ENCODE measurements around the gene HAAO. TPM values are rescaled to one million over a fixed set of nuclear protein-coding genes. Genes with fewer than 3 reads are reported as not detected.

The HAAO gene
- total and polyA plus RNA-seq, 2 experiments from 2014 or later = 2.6 to 3.2 TPM

DNA sequence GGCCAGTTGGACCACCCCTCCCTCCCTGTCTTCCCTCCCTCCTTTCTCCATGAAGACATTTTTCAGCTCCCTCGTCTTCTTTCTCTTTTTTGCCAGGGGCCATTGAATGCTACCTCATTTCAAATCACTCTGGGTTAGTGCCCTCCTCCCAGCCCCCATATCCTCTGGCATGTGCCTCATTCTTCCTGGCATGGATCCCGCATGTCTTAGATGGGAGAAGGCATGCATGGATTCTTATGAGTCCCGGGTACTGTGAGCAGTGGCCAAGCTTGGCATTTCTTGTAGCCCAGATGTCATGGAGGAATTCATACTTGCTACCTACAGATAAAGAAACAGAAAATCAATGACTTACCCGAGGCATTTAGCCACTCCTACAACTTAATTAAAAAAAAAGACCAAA lies 9.0 kb upstream of the HAAO start:
- H3K4me2 ChIP-seq = no peak overlapping the region
- Mint-ChIP-seq H3K36me3 (ENCODE audit: low read depth) (no peaks in the 10 kb centered on the region; the same call in 2 of the 3 replicates), H3K9me3 (no peaks in the 10 kb centered on the region), H3K4me1 (peaks cover 5% of the 10 kb centered on the region), H3K27ac (no peak overlapping the region; the same call in 1 of the 2 replicates), H3K4me3 (no peak overlapping the region), H3K27me3 (ENCODE audit: insufficient read depth, low read depth, poor library complexity) (peaks cover 1% of the 10 kb centered on the region)
- H3F3A ChIP-seq (replicated peaks; ENCODE audit: low read depth) = no peaks in the 10 kb centered on the region
- ATAC-seq (no peak), DNase-seq (ENCODE audit: low spot score) (no peak)
- H3K27me3 ChIP-seq (ENCODE audit: insufficient read depth) = no peaks in the 10 kb centered on the region
- H3K4me1 ChIP-seq (ENCODE audit: insufficient read depth) = peaks cover 5% of the 10 kb centered on the region; the same call in 1 of the 2 replicates
- no peaks in the 10 kb centered on the region for H4K20me1 ChIP-seq (replicated peaks; ENCODE audit: insufficient read depth)
- H3K79me2 ChIP-seq (replicated peaks; ENCODE audit: insufficient read depth) = no peaks in the 10 kb centered on the region
- H3K36me3 ChIP-seq (ENCODE audit: insufficient read depth) = no peaks in the 10 kb centered on the region
- no peak overlapping the region for H3K4me3 ChIP-seq
- no peak overlapping the region for H3K27ac ChIP-seq (ENCODE audit: low read depth)
- H2AFZ ChIP-seq = no peak overlapping the region
- TF ChIP-seq EZH2phosphoT487 (IDR thresholded peaks at IDR 0.05; ENCODE audit: unreplicated experiment) (no peak), CREB1 (CRISPR knock-in tag; IDR thresholded peaks at IDR 0.05; ENCODE audit: low read depth) (no peak), ZNF114 (CRISPR knock-in tag; IDR thresholded peaks at IDR 0.05) (no peak), ZNF331 (CRISPR knock-in tag; IDR thresholded peaks at IDR 0.05; ENCODE audit: low read depth) (no peak), EZH2 (IDR thresholded peaks at IDR 0.05; ENCODE audit: low read depth, unreplicated experiment) (no peak), STAT1 (IDR thresholded peaks at IDR 0.05; ENCODE audit: unreplicated experiment) (no peak), POLR2AphosphoS5 (IDR thresholded peaks at IDR 0.05; ENCODE audit: low read depth) (no peak), NANOG (IDR thresholded peaks at IDR 0.05; ENCODE audit: borderline replicate concordance) (no peak), JUNB (IDR thresholded peaks at IDR 0.05; ENCODE audit: unreplicated experiment) (no peak)
- TF ChIP-seq, protein P1, sequence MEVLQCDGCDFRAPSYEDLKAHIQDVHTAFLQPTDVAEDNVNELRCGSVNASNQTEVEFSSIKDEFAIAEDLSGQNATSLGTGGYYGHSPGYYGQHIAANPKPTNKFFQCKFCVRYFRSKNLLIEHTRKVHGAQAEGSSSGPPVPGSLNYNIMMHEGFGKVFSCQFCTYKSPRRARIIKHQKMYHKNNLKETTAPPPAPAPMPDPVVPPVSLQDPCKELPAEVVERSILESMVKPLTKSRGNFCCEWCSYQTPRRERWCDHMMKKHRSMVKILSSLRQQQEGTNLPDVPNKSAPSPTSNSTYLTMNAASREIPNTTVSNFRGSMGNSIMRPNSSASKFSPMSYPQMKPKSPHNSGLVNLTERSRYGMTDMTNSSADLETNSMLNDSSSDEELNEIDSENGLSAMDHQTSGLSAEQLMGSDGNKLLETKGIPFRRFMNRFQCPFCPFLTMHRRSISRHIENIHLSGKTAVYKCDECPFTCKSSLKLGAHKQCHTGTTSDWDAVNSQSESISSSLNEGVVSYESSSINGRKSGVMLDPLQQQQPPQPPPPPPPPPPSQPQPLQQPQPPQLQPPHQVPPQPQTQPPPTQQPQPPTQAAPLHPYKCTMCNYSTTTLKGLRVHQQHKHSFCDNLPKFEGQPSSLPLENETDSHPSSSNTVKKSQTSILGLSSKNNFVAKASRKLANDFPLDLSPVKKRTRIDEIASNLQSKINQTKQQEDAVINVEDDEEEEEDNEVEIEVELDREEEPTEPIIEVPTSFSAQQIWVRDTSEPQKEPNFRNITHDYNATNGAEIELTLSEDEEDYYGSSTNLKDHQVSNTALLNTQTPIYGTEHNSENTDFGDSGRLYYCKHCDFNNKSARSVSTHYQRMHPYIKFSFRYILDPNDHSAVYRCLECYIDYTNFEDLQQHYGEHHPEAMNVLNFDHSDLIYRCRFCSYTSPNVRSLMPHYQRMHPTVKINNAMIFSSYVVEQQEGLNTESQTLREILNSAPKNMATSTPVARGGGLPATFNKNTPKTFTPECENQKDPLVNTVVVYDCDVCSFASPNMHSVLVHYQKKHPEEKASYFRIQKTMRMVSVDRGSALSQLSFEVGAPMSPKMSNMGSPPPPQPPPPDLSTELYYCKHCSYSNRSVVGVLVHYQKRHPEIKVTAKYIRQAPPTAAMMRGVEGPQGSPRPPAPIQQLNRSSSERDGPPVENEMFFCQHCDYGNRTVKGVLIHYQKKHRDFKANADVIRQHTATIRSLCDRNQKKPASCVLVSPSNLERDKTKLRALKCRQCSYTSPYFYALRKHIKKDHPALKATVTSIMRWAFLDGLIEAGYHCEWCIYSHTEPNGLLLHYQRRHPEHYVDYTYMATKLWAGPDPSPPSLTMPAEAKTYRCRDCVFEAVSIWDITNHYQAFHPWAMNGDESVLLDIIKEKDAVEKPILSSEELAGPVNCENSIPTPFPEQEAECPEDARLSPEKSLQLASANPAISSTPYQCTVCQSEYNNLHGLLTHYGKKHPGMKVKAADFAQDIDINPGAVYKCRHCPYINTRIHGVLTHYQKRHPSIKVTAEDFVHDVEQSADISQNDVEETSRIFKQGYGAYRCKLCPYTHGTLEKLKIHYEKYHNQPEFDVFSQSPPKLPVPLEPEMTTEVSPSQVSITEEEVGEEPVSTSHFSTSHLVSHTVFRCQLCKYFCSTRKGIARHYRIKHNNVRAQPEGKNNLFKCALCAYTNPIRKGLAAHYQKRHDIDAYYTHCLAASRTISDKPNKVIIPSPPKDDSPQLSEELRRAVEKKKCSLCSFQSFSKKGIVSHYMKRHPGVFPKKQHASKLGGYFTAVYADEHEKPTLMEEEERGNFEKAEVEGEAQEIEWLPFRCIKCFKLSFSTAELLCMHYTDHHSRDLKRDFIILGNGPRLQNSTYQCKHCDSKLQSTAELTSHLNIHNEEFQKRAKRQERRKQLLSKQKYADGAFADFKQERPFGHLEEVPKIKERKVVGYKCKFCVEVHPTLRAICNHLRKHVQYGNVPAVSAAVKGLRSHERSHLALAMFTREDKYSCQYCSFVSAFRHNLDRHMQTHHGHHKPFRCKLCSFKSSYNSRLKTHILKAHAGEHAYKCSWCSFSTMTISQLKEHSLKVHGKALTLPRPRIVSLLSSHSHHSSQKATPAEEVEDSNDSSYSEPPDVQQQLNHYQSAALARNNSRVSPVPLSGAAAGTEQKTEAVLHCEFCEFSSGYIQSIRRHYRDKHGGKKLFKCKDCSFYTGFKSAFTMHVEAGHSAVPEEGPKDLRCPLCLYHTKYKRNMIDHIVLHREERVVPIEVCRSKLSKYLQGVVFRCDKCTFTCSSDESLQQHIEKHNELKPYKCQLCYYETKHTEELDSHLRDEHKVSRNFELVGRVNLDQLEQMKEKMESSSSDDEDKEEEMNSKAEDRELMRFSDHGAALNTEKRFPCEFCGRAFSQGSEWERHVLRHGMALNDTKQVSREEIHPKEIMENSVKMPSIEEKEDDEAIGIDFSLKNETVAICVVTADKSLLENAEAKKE (CRISPR knock-in tag; IDR thresholded peaks at IDR 0.05) = no peak
- TF ChIP-seq, protein P2, sequence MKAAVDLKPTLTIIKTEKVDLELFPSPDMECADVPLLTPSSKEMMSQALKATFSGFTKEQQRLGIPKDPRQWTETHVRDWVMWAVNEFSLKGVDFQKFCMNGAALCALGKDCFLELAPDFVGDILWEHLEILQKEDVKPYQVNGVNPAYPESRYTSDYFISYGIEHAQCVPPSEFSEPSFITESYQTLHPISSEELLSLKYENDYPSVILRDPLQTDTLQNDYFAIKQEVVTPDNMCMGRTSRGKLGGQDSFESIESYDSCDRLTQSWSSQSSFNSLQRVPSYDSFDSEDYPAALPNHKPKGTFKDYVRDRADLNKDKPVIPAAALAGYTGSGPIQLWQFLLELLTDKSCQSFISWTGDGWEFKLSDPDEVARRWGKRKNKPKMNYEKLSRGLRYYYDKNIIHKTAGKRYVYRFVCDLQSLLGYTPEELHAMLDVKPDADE (IDR thresholded peaks at IDR 0.05) = no peak
- TF ChIP-seq, protein P3, sequence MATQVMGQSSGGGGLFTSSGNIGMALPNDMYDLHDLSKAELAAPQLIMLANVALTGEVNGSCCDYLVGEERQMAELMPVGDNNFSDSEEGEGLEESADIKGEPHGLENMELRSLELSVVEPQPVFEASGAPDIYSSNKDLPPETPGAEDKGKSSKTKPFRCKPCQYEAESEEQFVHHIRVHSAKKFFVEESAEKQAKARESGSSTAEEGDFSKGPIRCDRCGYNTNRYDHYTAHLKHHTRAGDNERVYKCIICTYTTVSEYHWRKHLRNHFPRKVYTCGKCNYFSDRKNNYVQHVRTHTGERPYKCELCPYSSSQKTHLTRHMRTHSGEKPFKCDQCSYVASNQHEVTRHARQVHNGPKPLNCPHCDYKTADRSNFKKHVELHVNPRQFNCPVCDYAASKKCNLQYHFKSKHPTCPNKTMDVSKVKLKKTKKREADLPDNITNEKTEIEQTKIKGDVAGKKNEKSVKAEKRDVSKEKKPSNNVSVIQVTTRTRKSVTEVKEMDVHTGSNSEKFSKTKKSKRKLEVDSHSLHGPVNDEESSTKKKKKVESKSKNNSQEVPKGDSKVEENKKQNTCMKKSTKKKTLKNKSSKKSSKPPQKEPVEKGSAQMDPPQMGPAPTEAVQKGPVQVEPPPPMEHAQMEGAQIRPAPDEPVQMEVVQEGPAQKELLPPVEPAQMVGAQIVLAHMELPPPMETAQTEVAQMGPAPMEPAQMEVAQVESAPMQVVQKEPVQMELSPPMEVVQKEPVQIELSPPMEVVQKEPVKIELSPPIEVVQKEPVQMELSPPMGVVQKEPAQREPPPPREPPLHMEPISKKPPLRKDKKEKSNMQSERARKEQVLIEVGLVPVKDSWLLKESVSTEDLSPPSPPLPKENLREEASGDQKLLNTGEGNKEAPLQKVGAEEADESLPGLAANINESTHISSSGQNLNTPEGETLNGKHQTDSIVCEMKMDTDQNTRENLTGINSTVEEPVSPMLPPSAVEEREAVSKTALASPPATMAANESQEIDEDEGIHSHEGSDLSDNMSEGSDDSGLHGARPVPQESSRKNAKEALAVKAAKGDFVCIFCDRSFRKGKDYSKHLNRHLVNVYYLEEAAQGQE (IDR thresholded peaks at IDR 0.05; ENCODE audit: unreplicated experiment) = no peak
- TF ChIP-seq, protein P4, sequence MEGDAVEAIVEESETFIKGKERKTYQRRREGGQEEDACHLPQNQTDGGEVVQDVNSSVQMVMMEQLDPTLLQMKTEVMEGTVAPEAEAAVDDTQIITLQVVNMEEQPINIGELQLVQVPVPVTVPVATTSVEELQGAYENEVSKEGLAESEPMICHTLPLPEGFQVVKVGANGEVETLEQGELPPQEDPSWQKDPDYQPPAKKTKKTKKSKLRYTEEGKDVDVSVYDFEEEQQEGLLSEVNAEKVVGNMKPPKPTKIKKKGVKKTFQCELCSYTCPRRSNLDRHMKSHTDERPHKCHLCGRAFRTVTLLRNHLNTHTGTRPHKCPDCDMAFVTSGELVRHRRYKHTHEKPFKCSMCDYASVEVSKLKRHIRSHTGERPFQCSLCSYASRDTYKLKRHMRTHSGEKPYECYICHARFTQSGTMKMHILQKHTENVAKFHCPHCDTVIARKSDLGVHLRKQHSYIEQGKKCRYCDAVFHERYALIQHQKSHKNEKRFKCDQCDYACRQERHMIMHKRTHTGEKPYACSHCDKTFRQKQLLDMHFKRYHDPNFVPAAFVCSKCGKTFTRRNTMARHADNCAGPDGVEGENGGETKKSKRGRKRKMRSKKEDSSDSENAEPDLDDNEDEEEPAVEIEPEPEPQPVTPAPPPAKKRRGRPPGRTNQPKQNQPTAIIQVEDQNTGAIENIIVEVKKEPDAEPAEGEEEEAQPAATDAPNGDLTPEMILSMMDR (conservative IDR thresholded peaks at IDR 0.05; ENCODE audit: low read depth in 2 of 2) = no peak
- H3K9me2 ChIP-seq (ENCODE audit: insufficient read depth) = no peaks in the 10 kb centered on the region
